ENCODE measurements around the gene FBXL7. TPM values are rescaled to one million over a fixed set of nuclear protein-coding genes. Genes with fewer than 3 reads are reported as not detected.

FBXL7 gene
- total RNA-seq, 6 experiments from 2014 or later = 0.81 to 1.9 (median 1.3) TPM

GRCh38 chr5:15510092-15510491 lies 10.1 kb downstream of the FBXL7 start:
- no peak for ATAC-seq
- intact Hi-C loops (cut with DNase I) = no loop called here

GRCh38 chr5:15510831-15511230 lies 10.9 kb downstream of the FBXL7 start:
- Histone ChIP-seq H3K27ac (no peak overlapping the region), H3K27me3 (no peaks in the 10 kb centered on the region), H3K36me3 (no peaks in the 10 kb centered on the region), H3K9me3 (no peaks in the 10 kb centered on the region), H3K4me1 (no peaks in the 10 kb centered on the region), H3K4me3 (no peak overlapping the region)
- peak in 3 of 4 donors; percentile 17 to 85 (median 52) for ATAC-seq
- 19% methylated on average over 3 of the region's 3 CpGs for WGBS (ENCODE audit: insufficient coverage, low coverage, low lambda C conversion rate, missing lambda C conversion rate)
- TF ChIP-seq POLR2A (IDR thresholded peaks at IDR 0.05) = no peak
- no peak for TF ChIP-seq CTCF (IDR thresholded peaks at IDR 0.05)
- intact Hi-C loops (cut with DNase I) = no loop called here
- DNase-seq = peak in 1 of 3 donors; percentile 28

More at GRCh38 chr5:15510092-15510491, 10.1 kb downstream of the FBXL7 start:
- Histone ChIP-seq H3K27me3 (no peaks in the 10 kb centered on the region), H3K9me3 (no peaks in the 10 kb centered on the region), H3K36me3 (no peaks in the 10 kb centered on the region), H3K27ac (no peak overlapping the region), H3K4me3 (no peak overlapping the region), H3K4me1 (no peaks in the 10 kb centered on the region)
- TF ChIP-seq CTCF (IDR thresholded peaks at IDR 0.05) (no peak), POLR2A (IDR thresholded peaks at IDR 0.05) (no peak)
- no peak for DNase-seq
- WGBS (ENCODE audit: insufficient coverage, low coverage, low lambda C conversion rate, missing lambda C conversion rate) = 64% methylated on average over 1 of the region's 1 CpG

- DNase-seq (no peak), ATAC-seq (no peak)
- Histone ChIP-seq H3K36me3 (no peaks in the 10 kb centered on the region), H3K9me3 (no peaks in the 10 kb centered on the region), H3K4me1 (no peaks in the 10 kb centered on the region), H3K27ac (no peak overlapping the region), H3K4me3 (no peak overlapping the region), H3K27me3 (no peaks in the 10 kb centered on the region)
- intact Hi-C loops (cut with DNase I) = no loop called here
- TF ChIP-seq POLR2A (IDR thresholded peaks at IDR 0.05) (no peak), CTCF (IDR thresholded peaks at IDR 0.05) (no peak)
- WGBS (ENCODE audit: insufficient coverage, low coverage, low lambda C conversion rate, missing lambda C conversion rate) = 62% methylated on average over 2 of the region's 2 CpGs
These were observed 13.5 kb downstream of the FBXL7 start for GRCh38 chr5:15513431-15513830.

DNA sequence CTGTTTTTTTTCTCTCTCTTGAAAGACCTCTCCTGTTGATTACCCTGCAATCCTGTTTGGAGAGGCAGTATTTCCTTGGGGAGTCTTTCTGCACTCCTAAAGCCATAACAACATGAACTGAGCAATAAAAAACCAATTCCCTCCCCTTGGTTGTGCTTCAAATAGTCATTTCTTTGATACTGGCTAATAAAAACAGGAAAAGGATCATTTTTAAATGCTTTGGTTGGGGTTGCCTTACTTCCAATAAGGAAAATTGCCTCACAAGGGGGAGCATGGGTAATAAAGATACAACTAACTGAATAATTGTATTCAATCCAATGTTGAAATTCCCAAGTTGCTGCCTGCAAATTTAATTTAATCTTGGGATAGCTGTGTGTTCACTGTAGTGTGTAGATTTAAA lies 13.9 kb downstream of the FBXL7 start:
- intact Hi-C loops (cut with DNase I) = no loop called here
- no peak for ATAC-seq
- Histone ChIP-seq H3K27ac (no peak overlapping the region), H3K36me3 (no peaks in the 10 kb centered on the region), H3K9me3 (no peaks in the 10 kb centered on the region), H3K4me3 (no peak overlapping the region), H3K4me1 (no peaks in the 10 kb centered on the region), H3K27me3 (no peaks in the 10 kb centered on the region)
- no peak for DNase-seq
- TF ChIP-seq CTCF (IDR thresholded peaks at IDR 0.05) (no peak), POLR2A (IDR thresholded peaks at IDR 0.05) (no peak)

GRCh38 chr5:15515229-15515628 lies 15.2 kb downstream of the FBXL7 start:
- no peak for ATAC-seq
- Histone ChIP-seq H3K27ac (no peak overlapping the region), H3K9me3 (no peaks in the 10 kb centered on the region), H3K27me3 (no peaks in the 10 kb centered on the region), H3K4me1 (no peaks in the 10 kb centered on the region), H3K36me3 (no peaks in the 10 kb centered on the region), H3K4me3 (no peak overlapping the region)
- WGBS (ENCODE audit: insufficient coverage, low coverage, low lambda C conversion rate, missing lambda C conversion rate) = 45% methylated on average over 1 of the region's 1 CpG
- intact Hi-C loops (cut with DNase I) = no loop called here
- no peak for DNase-seq
- TF ChIP-seq POLR2A (IDR thresholded peaks at IDR 0.05) = no peak
- no peak for TF ChIP-seq CTCF (IDR thresholded peaks at IDR 0.05)

All from right lobe of liver (tissue), 6 donors.